GM19238 (cell line): ENCODE results near the gene PPEF2.

Source experiments
- DNase-seq: peaks from one replicate; pipeline ENCODE4 v3.0.0; 2011; ENCODE audit warnings: low spot score; ENCODE audit not compliant: insufficient read length

The PPEF2 gene

DNA sequence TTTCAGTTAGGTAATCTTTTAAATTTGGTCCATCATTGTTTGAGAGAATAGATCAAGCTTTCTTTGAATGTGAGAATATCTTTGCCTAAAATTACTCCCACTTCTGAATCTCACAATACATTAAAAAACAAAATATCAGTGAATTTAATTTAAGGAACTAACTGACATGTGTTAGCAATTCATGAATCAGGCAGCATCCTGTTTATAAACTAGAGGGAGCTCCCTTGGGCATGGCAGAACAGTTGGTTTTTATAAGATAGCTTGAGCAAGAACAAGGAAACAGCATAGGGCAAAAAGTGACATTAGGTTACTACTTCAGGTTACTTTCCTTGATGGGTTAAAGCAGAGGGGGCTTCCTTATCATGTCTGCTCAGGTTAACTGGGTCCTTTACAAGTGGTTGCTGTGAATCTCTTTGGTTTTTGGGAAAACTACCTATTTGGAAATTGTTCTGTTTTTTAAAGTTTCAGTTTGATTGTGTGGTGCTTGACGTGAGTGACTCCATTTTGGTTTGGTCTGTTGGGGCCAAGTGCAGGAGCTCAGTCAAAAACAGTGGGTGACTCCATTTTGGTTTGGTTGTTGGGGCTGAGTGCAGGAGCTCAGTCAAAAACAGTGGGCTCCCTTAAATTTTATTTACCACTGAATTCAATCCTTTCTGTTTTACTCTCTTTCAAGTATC, 68.0 kb downstream of the PPEF2 start:
- no peak for DNase-seq

GRCh38 chr4:75831856-75832405, 70.3 kb downstream of the PPEF2 start:
- DNase-seq = no peak

- DNase-seq = no peak
Observed at GRCh38 chr4:75830906-75831305, 71.3 kb downstream of the PPEF2 start.

DNA sequence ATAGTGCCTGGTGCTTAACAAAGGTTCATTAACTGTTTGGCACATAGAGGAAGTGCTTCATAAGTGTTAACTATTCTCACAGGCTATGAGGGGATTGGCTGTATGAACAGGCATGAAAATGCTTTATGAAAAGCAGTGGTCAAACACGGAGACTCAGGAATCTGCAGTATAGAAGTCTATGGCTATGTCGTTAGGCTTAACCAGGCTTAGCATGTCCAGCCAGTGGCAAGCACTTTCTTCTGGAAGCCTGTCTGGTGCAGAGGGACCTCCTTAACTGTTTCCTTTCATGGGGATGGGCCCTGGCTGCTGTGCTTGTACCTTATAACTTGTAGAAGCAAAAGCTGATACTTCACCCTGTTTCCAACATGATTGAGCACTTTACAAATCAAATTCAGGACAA, 78.4 kb downstream of the PPEF2 start:
- DNase-seq = no peak

GRCh38 chr4:75822416-75822815, 79.8 kb downstream of the PPEF2 start:
- no peak for DNase-seq

GRCh38 chr4:75821966-75822365, 80.3 kb downstream of the PPEF2 start:
- DNase-seq = no peak

- no peak for DNase-seq
Observed at GRCh38 chr4:75821216-75821615, 81.0 kb downstream of the PPEF2 start.

- no peak for DNase-seq
Observed at GRCh38 chr4:75820676-75821075, 81.6 kb downstream of the PPEF2 start.

- no peak for DNase-seq
Observed at GRCh38 chr4:75820197-75820596, 82.1 kb downstream of the PPEF2 start.

DNA sequence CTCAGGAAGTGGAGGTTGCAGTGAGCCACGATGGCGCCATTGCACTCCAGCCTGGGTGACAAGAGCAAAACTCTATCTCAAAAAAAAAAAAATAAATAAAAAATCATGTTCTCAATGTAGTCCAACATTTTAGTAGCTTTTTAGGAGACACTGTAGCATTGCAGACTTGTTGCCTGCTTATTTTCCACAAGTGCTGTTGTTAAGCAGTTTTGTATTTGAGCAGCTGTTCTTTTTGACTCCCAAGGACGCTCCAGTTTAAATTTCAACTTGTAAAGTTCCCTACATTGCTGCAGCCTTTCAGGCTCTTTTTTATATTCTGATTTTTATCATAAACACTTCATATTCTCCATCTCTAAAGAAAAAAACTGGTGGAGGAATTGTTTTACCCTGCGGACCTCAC, 83.1 kb downstream of the PPEF2 start:
- no peak for DNase-seq

DNA sequence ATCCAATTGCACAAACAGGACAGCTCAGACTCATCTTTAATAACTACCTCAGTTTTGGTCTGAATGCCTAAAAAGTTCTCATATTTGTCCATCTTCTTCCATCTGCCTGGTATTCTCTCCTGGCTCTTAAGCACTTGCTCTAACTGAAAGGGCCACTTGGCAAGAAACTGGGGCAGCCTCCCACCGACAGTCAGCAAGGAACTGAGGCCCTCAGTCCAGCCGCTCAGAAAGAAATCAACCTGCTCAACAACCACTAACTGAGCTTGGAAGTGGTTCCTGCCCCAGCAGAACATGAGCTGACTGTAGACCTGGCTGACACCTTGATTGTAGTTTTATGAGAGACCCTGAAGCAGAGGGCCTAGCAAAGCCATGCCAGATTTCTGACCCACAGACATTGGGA, 84.4 kb downstream of the PPEF2 start:
- no peak for DNase-seq
